Measurements from ENCODE around the gene CASZ1.

GRCh38 chr1:10823000-10823401 lies 26.6 kb upstream of the CASZ1 start:
- TF ChIP-seq CTCF (IDR thresholded peaks at IDR 0.05) (no peak), POLR2AphosphoS5 (IDR thresholded peaks at IDR 0.05) (no peak), EP300 (IDR thresholded peaks at IDR 0.05) (no peak), POLR2A (IDR thresholded peaks at IDR 0.05) (no peak)
